Activated CD4-positive, CD25-positive, alpha-beta regulatory T cell treated with anti-CD3 and anti-CD28 coated beads, Interleukin-2, amount 50 U/mL, for 24 hours (primary cell): ENCODE results near the gene CLCA1.

ENCODE experiments used
- ATAC-seq, 2 donors: fragments of 150-1000 bp; cut with Tn5 transposase; one replicate each; pipeline ENCODE4 v1.10.0; 2021; ENCODE audit warnings: mild to moderate bottlenecking in 1 of 2, moderate library complexity in 1 of 2

The CLCA1 gene

DNA sequence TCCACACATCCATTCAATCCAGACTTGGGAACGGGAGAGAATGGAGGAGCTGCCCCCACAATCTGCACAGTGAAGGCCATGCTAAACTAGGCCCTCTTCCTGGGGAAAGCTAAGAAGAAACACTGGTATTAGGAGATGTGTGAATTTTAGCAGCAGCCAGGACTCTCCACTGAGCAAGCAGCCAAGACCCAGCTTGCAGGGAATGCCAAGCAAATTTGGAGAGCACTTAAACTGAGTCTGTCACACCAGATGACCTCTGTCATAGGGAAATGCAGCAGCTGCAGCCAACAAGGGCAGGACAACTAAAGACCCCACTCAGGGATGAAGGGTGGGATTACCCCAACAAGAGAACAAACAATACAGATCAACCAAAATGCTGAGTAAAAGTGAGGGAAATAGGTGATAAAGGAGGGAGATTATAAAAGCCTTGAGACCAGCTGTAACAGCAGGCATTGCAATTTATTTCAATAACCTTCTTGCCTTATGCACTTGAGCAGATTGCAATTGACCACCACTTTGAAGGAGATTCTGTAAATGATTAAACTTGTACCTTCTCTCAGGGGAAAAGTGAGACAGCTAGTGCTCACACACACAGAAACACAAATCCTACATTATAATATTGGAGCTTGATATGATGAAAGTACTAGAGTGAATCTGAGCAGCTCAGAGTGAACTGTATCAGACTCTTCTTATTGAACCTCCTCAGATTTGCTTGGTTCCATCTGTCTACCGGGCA is 2.5 kb upstream of the CLCA1 start:
- no peak for ATAC-seq

DNA sequence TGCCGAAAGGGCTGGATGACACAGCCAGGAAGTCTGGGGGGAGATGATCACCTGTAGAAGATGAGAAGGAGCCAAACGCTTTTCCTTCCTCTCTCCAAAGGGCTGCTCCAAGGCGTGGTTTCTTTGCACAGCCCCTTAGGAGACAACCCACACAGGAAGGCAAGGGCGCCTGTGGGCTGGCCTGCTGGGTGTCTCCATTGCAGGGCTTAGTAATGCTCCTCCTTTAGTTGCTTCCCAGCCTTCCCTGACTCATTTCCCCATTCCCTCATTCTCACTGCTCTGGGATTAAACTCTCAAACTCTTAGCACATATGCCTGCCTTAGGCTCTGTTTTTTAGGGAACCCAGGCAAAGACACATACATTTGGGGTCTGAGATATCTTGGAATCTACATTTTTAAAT is 1.7 kb upstream of the CLCA1 start:
- no peak for ATAC-seq

DNA sequence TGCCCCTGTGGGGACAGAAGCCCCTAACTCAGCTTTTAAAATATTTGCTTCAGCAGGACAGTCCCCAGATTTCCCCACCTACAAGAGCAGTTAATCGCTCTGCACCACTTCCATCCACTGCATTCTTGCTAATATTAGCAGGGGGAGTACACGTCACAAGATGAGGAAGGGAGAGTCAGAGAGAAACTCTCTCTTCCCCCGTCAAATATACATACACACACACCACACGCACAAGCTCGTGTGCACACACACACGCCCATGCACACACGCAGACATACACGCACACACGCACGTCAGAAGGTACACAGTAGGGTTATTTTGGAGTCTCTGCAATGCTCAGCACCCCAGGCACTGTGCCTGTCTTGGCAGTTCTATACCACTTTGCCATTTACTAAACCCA is 2.1 kb downstream of the CLCA1 start:
- no peak for ATAC-seq

GRCh38 chr1:86471291-86471690 is 2.6 kb downstream of the CLCA1 start:
- ATAC-seq: no peak

DNA sequence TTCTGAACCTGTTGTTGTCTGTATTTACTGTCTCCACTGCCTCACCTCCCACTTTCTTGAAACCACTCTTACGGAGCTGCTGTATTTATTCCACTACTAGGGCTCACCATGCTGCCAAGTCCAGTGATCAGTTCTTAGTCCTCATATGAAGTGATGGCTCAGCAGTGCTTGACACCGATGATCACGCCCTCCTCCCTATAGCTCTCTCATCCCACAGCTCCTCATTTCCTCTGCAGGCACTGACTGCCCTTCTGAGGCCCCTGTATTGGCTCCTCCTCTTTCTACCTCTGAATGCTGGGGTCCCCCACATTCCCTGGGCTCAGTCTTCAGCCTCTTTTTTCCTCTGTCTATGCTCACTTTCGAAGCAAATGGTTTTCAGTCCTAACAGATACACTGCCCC is 3.4 kb downstream of the CLCA1 start:
- no peak for ATAC-seq

GRCh38 chr1:86472767-86473166 is 4.0 kb downstream of the CLCA1 start:
- ATAC-seq: no peak

- no peak for ATAC-seq
Measured at GRCh38 chr1:86477256-86477655, 8.5 kb downstream of the CLCA1 start.

GRCh38 chr1:86477682-86478081 is 9.0 kb downstream of the CLCA1 start:
- ATAC-seq: no peak

GRCh38 chr1:86478416-86479156 is 9.9 kb downstream of the CLCA1 start:
- no peak for ATAC-seq

GRCh38 chr1:86481966-86482365 is 13.2 kb downstream of the CLCA1 start:
- ATAC-seq: no peak

DNA sequence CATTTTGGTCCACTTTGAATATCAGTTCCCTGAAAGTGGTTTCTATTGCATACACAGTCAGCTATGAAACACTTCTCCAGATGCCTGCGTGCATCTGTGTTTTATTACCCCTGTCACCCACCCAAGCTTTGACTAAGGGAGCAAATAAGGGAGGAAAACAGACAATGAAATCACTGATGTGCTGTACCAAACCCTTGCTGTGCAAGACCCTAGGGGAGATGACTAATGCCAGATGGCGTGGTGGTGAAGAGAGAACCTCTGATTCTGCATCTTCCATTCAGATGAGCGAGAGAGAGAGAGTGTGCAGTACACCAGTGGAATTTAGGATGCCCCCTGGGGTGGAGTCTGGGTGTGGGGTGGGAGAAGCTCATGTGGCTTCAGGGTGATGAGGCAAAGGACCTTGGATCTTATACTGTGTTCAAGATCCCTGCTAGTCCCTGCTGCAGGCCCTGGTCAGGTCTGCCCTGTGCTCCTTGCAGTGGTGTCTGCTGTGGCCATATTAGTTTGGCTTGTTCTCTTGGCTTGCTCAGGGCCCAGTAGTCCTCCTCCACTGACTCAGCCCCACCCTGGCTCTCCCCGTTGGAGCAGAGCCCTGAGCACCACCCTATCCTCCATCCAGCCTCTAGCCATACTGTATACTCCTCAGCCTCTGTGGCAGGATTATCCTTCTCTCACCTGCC is 18.5 kb downstream of the CLCA1 start:
- no peak for ATAC-seq

GRCh38 chr1:86487811-86488141 is 19.0 kb downstream of the CLCA1 start:
- ATAC-seq: no peak

GRCh38 chr1:86489242-86489878 is 20.6 kb downstream of the CLCA1 start:
- no peak for ATAC-seq

- ATAC-seq: no peak
Measured at GRCh38 chr1:86491171-86491950, 22.6 kb downstream of the CLCA1 start.

- ATAC-seq: no peak
Measured at GRCh38 chr1:86498281-86498680, 29.6 kb downstream of the CLCA1 start.

- ATAC-seq: peak; percentile 45 to 51
Measured at GRCh38 chr1:86499987-86500593, 31.4 kb downstream of the CLCA1 start.

DNA sequence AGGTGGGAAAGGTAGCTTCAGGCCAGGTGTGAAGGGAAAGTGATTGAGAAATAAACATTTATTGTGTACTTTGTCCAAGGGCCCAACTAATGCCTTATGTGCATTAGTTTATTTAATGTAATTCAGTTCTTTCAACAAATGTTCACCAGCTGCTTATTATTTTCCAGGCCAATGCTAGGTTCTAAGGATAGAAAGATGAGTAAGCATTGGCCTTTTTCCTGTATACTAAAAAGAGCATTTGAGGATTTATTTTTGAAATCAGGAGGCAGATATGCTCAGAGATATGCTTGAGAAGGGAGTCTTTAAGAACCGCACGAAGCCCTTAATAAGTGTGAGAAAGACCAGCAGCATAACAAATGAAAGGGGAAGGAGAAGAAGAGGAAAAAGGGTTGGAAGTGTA is 32.0 kb downstream of the CLCA1 start:
- ATAC-seq: no peak

DNA sequence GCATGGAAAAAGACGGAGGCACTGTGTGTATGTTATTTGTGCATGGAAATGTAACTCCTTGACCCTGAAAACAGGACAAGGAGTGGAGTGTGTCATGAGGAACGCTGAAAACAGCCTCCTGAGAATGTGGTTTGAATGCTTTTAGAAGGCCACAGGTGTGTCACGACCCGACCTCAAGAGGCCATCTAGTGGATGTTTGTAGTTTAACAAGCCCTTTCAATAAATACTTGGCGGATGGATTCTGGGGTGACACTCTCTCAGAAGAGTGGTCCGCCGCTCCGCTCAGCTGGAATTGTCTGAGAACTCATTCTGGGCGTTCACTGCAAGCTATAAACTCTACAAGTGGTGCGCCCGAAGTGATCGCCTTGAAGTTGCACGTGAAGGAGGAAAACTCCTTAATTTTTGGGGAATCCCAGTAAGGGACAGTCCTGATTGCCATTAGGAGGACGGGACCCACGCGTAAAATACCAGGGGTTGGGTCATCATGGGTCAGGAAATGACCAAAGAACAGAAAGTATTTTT is 33.5 kb downstream of the CLCA1 start:
- peak; percentile 38 to 68 for ATAC-seq

- ATAC-seq: peak in 1 of 2 donors; percentile 39
Measured at GRCh38 chr1:86502721-86503405, 34.1 kb downstream of the CLCA1 start.

DNA sequence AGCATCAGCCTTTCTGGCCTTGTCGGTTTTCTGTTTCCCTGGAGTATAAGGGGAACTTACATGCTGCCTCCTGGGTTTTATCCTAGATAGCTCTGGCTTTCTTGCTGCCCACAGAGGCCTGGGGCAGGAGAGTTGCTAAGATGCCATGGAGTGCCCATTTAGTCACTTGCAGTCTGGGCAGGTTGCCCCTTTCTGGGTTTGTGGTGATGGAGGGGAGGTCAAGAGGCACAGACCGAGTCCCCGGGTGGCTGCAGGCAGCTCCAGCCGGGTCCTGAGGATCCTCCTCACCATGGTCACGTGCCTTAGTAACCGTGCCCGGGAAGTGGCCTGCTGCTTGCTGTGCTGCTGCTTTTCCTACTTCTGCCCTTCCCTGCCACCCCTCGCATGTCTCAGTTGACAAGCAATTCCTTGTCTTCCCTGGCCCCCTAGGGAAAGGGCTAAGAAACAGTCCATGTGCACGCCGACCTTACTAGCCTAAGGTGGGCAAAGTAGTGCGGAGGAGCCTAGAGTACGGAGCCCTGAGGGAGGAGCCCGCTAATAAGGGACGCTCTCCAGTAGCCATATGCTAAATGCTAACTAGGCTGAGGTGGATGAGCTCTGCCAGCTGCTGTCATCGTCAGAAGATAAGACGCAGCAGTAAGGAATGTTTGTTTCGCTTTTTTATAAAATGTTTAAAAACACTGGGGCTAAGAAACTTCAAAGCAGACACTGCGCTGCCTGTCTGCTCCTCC is 34.8 kb downstream of the CLCA1 start:
- no peak for ATAC-seq

GRCh38 chr1:86504137-86504479 is 35.4 kb downstream of the CLCA1 start:
- ATAC-seq: no peak
